GM18861 (cell line): ENCODE results near the gene MYCL.
"Not testable (repeated sequence)": the region's sequence is repeated elsewhere in the genome, so short reads cannot be mapped to it uniquely, and the experiment has no call there.

ENCODE experiments used
- ATAC-seq: cut with Tn5 transposase; IDR thresholded peaks from one replicate; pipeline ENCODE4 v1.9.1; 2021; ENCODE audit not compliant: unreplicated experiment

MYCL gene

GRCh38 chr1:39892601-39893595 is 8.8 kb downstream of the MYCL start:
- ATAC-seq = no peak

- ATAC-seq = no peak
These were observed 10.8 kb downstream of the MYCL start for GRCh38 chr1:39890880-39891279.

- ATAC-seq = no peak
These were observed 11.4 kb downstream of the MYCL start for GRCh38 chr1:39890273-39890672.

GRCh38 chr1:39886757-39887231 is 14.9 kb downstream of the MYCL start:
- no peak for ATAC-seq

DNA sequence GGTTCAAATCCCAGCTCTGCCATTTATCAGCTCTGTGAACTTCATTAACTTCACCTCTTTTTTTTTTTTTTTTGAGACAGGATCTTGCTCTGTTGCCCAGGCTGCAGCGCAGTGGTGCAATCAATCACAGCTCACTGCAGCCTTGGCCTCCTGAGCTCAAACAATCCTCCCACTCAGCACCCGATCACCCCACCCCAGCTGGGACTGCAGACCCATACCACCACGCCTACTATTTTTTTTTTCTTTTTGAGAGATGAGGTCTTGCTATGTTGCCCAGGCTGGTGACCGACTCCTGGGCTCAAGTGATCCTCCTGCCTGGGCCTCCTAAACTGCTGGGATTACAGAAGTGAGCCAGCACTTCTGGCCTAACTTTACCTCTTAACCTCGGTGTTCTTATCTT is 16.2 kb downstream of the MYCL start:
- no peak for ATAC-seq

- ATAC-seq = no peak
These were observed 19.6 kb downstream of the MYCL start for GRCh38 chr1:39882152-39882551.

DNA sequence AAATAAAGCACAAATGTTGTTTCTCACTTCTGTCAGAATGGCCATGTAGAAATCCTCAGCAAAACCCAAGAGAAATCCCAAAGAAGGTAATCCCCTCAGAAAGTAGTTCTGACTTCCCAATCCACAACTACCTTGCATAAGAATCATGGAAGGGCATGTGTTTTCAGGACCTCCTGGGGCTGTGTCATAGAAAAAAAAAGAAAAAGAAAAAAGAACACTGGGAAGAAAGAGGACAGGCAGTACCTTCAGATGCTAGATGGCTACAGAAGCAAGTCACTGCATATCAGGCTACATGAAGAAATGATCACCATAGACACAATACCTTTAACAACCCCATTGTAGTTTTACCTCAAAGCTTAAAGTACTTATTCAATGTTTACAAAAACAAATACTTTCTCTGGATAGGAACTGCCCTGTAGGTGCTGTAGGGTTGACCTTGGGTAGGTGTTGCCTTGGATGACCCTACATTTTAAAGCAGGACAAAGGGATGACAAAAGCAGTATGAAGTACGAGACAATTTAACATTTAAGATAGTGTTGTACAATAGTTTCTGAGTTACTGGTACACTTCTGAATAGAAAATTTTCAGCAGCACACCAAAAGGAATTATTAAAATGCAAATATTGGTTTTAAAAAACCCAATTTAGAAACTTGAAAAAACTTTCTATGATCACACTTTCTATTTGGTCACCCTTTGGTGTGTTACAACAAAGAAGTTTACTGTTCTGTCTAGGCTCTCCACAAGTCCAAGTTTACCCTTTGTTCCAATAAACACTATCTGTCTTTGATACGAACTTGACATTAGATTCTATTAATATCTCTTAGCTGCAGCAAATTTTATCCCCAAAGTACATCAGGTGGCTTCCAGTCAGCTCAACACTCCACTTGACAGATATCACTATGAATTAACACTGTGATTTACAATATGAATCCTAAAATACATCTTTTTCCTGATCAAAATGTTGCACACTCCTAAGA is 23.4 kb downstream of the MYCL start:
- ATAC-seq = no peak

DNA sequence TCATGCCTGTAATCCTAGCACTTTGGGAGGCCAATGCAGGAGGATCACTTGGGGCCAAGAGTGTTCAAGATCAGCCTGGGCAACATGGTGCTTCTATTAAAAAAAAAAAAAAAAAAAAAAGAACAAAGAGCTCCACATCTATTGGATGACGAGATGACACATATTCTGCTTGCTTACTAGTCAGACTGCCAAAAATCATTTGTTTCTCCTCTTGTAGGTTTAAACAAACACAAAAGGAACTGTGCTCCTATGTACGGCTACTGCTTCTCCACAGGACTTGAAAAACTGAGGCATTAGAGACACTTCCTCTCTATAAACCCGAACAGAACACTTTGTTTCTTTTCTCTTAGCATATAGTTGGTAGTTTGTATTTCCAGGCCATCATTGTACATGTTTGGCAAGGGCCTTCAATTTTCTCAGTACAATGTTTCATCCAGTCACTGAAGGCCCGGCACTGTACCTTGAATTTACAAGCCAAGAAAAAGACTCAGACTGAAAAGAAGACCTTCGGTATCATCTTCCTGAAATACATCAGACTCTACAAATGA is 24.4 kb downstream of the MYCL start:
- no peak for ATAC-seq

DNA sequence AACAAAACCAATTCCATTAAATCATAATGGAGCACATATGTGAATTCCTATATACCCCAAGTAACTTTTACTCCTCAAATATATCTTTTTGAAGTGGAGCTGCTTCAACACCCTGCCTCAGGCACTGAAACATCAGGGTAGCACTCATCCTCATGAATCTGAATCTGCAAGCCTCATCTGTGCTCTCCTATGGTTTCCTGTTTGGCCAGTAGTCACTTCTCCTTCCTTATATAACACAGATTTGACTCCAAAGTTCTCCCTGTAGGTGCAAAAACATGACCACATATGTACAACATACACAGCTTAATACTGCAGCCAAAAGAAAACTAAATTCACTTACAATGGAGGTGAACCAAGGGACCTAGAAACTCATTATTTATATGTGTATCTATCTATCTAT is 25.6 kb downstream of the MYCL start:
- no peak for ATAC-seq

DNA sequence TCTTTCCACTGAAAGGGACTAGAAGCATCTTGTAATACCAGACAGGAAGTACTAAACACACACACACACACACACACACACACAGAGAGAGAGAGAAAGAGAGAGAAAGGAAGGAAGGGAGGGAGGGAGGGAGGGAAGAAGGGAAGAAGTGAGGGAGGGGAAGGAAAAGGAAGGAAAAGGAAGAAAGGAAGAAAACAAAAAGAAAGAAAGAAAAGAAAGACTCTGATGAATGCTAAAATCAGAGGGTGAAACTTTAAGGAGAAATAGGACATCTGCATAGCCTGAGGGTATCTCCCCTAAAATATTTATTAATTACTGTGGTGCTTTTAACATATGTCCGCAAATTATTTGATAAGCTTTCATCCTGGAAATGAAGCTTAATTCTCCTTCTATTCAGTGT is 29.0 kb downstream of the MYCL start:
- no peak for ATAC-seq

DNA sequence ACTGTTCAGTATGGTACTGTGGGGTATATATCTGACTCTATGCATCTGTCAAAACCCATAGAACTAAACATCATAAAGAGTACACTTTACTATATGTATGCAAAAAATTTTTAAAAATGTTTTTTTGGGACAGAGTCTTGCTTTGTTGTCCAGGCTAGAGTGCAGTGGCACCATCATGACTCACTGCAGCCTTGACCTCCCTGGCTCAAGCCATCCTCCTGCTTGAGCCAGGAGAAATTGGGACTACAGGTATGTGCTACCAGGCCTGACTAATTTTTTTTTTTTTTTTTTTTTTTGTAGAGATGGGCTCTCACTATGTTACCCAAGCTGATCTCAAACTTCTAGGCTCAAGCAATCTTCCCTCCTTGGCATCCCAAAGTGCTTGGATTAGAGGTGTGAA is 29.9 kb downstream of the MYCL start:
- no peak for ATAC-seq

- ATAC-seq = not testable (repeated sequence)
These were observed 30.7 kb downstream of the MYCL start for GRCh38 chr1:39871043-39871442.

DNA sequence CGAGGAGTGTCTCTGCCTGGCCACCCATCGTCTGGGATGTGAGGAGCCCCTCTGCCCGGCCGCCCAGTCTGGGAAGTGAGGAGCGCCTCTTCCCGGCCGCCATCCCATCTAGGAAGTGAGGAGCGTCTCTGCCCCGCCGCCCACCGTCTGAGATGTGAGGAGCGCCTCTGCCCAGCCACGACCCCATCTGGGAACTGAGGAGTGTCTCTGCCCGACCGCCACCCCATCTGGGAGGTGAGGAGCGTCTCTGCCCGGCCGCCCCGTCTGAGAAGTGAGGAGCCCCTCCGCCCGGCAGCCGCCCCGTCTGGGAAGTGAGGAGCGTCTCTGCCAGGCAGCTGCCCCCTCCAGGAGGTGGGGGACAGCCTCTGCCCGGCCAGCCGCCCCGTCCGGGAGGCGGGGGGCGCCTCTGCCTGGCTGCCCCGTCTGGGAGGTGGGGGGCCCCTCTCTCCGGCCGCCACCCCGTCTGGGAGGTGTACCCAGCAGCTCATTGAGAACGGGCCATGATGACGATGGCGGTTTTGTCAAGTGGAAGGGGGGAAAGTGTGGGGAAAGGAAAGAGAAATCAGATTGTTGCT is 32.1 kb downstream of the MYCL start:
- not testable (repeated sequence) for ATAC-seq

DNA sequence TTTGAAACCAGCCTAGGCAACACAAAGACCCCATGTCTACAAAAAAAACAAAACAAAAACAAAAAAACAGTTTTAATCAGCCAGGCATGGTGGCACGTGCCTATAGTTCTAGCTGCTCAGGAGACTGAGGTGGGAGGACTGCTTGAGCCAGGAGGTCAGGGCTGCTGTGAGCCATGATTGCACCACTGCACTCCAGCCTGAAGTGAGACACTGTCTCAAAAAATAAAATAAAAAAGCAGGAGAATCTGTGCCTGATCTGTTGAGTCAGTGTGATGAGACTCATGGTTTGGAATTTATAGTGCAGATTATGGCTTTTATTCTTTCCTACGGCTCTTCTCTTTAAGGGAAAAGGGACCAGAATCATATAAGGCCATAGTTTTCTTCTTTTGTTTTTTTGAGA is 35.0 kb downstream of the MYCL start:
- no peak for ATAC-seq

DNA sequence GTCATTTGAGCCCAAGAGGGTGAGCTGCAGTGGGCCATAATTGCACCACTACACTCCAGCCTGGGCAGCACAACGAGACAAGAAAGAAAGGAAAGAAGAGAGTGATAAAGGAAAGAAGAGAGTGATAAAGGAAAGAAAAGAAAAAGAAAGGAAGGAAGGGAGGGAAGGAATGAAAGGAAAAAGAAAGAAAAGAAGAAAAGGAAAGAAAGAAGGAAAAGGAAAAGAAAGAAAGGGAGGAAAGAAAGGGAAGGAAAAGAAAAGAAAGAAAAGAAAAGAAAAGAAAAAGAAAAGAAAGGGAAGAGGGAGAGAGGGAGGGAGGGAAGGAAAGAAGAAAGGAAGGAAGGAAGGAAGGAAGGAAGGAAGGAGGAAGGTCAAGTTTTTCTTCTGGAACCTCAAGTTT is 36.0 kb downstream of the MYCL start:
- no peak for ATAC-seq

GRCh38 chr1:39863177-39863576 is 38.5 kb downstream of the MYCL start:
- ATAC-seq = no peak

DNA sequence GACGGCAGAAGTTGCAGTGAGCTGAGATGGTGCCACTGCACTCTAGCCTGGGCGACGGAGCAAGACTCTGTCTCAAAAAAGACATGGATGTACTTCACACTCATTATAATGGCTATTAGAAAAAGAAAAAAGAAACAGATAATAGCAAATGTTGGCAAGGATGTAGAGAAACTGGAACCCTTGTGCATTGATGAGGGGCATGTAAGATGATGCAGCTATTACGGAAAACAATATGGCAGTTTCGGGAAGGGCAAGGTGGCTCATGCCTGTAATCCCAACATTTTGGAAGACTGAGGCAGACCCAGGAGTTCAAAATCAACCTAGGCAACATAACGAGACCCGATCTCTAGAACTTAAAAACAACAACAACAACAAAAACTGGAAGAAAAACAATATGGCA is 40.7 kb downstream of the MYCL start:
- ATAC-seq = no peak

GRCh38 chr1:39859859-39860812 is 41.6 kb downstream of the MYCL start:
- no peak for ATAC-seq

GRCh38 chr1:39858315-39858714 is 43.4 kb downstream of the MYCL start:
- ATAC-seq = no peak
